Erythroblast (primary cell): ENCODE measurements around the gene PRDM11.

Source experiments
- GATA1 ChIP-seq: IDR thresholded peaks from 2 replicates; pipeline ENCODE4 v1.6.1; 2011; ENCODE audit warnings: low read depth, mild to moderate bottlenecking, control low read depth, low read length, moderate library complexity
- POLR2A ChIP-seq: IDR thresholded peaks from 2 replicates; pipeline ENCODE4 v1.6.1; 2011; ENCODE audit warnings: mild to moderate bottlenecking, low read length

DNA sequence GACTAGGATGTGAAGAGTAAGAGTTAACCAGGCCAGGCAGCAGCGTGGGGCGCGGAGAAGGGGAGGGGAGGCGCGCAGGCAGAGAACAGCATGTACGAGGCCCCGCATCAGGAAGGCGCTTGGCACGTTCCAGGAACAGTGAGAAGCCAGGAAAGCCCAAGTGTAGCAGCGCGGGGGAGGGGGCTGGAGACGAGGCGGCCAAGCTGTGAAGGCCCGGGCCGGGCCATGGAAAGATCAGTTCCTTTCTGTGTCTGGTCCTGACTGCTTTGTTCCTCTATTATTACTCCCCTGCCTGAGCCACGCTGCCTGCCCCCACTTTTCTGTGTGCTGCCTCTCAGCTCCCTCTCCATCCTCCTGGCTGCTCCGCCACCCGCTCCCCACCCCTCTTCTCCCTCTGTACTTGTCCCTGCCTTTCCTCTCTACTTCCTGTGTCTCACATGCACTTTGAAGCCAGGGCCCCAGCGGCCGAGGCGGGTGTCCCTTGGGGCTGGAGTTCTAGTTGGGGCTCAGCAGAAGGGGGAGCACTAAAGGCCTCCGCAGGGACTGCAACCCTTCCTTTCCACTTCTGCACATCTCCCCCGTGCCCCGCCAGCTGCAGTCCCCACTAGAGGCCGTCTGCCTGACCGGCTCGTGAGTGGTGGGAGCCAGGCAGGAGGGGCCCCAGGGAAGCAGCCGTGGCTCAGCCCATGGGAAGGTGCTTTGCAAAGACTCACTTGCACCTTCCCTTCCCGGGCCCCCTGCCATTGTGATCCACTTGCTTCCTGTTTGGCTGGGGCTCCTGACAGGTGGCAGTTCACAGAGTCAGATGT is 63.7 kb downstream of the PRDM11 start:
- no peak for TF ChIP-seq POLR2A
- no peak for TF ChIP-seq GATA1
